Mucosa of stomach (tissue), 1 donor: ENCODE measurements around the gene FFAR4.

Experiments used
- H3K27me3 ChIP-seq: one replicate; pipeline ENCODE4 v1.7.0; 2013; ENCODE audit warnings: mild to moderate bottlenecking, low read length; ENCODE audit not compliant: control insufficient read depth, insufficient read depth
- H3K36me3 ChIP-seq: one replicate; pipeline ENCODE4 v1.7.0; 2013; ENCODE audit warnings: low read length; ENCODE audit not compliant: control insufficient read depth, insufficient read depth
- H3K4me1 ChIP-seq: one replicate; pipeline ENCODE4 v1.7.0; 2013; ENCODE audit warnings: mild to moderate bottlenecking, low read length; ENCODE audit not compliant: control insufficient read depth, insufficient read depth
- H3K4me3 ChIP-seq: one replicate; pipeline ENCODE4 v1.7.0; 2013; ENCODE audit warnings: low read length
- H3K9ac ChIP-seq: one replicate; pipeline ENCODE4 v1.7.0; 2013; ENCODE audit warnings: mild to moderate bottlenecking, low read length, moderate library complexity
- H3K9me3 ChIP-seq: one replicate; pipeline ENCODE4 v1.7.0; 2013; ENCODE audit warnings: mild to moderate bottlenecking, low read length, moderate library complexity; ENCODE audit not compliant: control insufficient read depth
- donor health status: Pancreatic carcinoma.

FFAR4 gene

DNA sequence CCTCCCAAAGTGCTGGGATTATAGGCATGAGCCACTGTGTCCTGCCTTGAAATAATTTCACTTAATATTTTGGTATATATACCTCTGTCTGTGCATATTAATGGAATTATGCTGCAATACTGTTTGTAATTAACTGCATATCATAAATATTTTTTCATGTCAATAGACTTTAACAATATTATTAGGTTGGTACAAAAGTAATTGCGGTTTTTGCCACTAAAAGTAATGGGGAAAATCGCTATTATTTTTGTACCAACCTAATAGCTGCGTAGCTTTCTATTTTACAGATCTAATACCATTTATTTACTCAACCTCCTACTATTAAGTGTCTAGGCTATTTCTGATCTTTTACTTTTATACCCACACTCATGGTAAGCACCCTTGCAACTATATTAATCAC lies 42.0 kb downstream of the FFAR4 start:
- H3K9me3 ChIP-seq = no peaks in the 10 kb centered on the region
- no peak overlapping the region for H3K4me3 ChIP-seq
- no peak overlapping the region for H3K9ac ChIP-seq
- no peaks in the 10 kb centered on the region for H3K27me3 ChIP-seq
- no peaks in the 10 kb centered on the region for H3K36me3 ChIP-seq
- no peaks in the 10 kb centered on the region for H3K4me1 ChIP-seq

DNA sequence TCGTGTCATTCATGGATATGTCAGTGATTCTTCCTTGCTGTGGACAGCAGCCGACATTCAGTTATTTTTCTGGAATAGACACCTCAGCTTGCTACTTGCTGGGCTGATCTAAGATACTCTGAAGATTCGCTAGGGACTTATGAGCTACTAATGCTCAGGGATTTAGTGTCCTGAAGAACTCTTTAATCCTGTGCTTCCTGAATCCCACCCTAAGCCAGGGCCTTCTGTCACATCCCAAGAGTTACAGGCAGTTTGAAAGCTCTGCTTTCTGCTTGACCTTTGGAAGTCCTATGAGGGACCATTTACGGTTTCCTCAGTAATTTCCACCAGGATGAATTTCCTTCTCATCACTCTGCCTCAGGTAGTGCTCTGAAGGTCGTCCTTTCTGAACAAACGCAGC lies 45.8 kb downstream of the FFAR4 start, which contains the start of gene PDE6C:
Gene PDE6C, plus strand, starts transcription at position 227 of the 400 bp plus-strand sequence. CDS start 189 bp downstream, outside the sequence.
- Histone ChIP-seq H3K4me3 (no peak within 1 kb of the TSS), H3K9me3 (no peaks in the 10 kb centered on the region), H3K27me3 (no peaks in the 10 kb centered on the region), H3K4me1 (no peaks in the 10 kb centered on the region), H3K9ac (no peak within 1 kb of the TSS), H3K36me3 (no peaks in the 10 kb centered on the region)

- H3K9ac ChIP-seq = no peak overlapping the region
- H3K27me3 ChIP-seq = no peaks in the 10 kb centered on the region
- H3K9me3 ChIP-seq = no peaks in the 10 kb centered on the region
These were observed 46.7 kb downstream of the FFAR4 start for GRCh38 chr10:93613126-93613525.

DNA sequence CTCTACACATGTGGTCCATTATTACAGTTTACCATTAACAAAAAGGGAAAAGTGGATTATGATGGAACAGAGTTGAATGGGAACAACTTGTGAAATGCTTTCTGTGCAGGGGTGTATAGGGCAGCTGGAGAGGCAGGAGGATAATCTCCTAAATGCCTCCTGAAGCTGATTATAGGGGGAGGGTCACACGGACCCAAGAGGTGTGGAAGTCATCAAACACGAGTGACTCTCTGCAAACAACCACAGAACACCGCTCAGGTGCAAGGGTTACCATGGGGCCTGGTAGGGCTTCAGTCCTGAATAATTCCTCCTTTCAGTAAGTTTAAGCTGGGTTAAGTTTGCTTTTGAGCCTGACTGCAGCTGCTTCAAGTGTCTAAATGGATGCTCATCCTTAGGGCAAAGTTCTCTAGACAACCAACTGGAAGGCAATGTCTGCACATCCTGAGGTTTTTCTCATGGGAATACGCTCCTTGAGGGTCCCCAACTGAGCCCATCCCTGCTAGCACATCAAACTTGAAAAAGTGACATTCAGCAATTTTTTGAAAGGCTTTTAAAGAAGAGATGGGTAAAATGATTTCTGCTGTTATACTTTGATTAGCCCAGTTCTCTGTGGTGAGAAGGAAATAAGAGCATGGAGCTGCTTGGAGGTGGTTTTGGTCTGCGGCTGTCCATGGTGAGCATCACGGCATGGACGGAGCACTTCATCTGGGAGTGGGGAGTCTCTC lies 47.8 kb downstream of the FFAR4 start:
- no peaks in the 10 kb centered on the region for H3K27me3 ChIP-seq
- no peaks in the 10 kb centered on the region for H3K9me3 ChIP-seq
- H3K4me3 ChIP-seq = no peak overlapping the region
- no peak overlapping the region for H3K9ac ChIP-seq
- H3K4me1 ChIP-seq = no peaks in the 10 kb centered on the region
- no peaks in the 10 kb centered on the region for H3K36me3 ChIP-seq

More at GRCh38 chr10:93613126-93613525, 46.7 kb downstream of the FFAR4 start:
- no peaks in the 10 kb centered on the region for H3K4me1 ChIP-seq
- H3K4me3 ChIP-seq = no peak overlapping the region
- no peaks in the 10 kb centered on the region for H3K36me3 ChIP-seq

DNA sequence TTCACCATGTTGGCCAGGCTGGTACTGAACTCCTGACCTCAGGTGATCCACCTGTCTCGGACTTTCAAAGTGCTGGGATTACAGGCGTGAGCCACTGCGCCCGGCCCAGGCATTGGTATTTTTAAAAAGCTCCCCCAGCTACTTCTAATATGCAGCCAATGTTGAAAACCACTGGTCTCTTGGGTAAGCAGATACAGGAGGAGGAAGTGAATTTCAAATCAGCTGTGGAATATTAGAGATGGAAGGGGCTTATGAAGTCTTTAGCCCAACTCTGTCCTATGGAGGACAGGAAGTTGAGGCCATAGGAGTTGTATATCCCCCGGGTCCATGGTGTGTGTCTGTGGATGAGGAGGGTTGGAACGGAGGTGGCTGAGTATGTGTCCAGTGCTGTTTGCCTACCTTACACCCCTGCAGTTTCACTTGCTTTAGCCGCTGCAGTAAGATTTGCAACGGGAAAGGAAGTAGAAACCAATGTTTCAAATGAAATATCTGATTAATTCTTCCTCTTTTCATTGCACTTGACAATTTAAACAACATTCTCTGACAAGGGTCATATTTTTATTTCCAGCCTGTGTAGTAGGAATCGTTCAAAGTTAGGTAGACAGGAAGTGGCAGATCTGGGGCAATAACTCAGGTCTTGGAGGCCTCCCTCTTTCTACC lies 49.2 kb downstream of the FFAR4 start:
- Histone ChIP-seq H3K9ac (no peak overlapping the region), H3K4me1 (no peaks in the 10 kb centered on the region), H3K4me3 (no peak overlapping the region), H3K27me3 (no peaks in the 10 kb centered on the region), H3K36me3 (no peaks in the 10 kb centered on the region), H3K9me3 (no peaks in the 10 kb centered on the region)

- no peaks in the 10 kb centered on the region for H3K4me1 ChIP-seq
- no peaks in the 10 kb centered on the region for H3K9me3 ChIP-seq
- no peaks in the 10 kb centered on the region for H3K27me3 ChIP-seq
- H3K4me3 ChIP-seq = no peak overlapping the region
- H3K36me3 ChIP-seq = no peaks in the 10 kb centered on the region
- H3K9ac ChIP-seq = no peak overlapping the region
These were observed 54.5 kb downstream of the FFAR4 start for GRCh38 chr10:93620925-93621324.

GRCh38 chr10:93622942-93623341 lies 56.5 kb downstream of the FFAR4 start:
- H3K36me3 ChIP-seq = no peaks in the 10 kb centered on the region
- H3K4me3 ChIP-seq = no peak overlapping the region
- no peaks in the 10 kb centered on the region for H3K4me1 ChIP-seq
- no peaks in the 10 kb centered on the region for H3K9me3 ChIP-seq
- no peak overlapping the region for H3K9ac ChIP-seq
- H3K27me3 ChIP-seq = peaks cover 3% of the 10 kb centered on the region

DNA sequence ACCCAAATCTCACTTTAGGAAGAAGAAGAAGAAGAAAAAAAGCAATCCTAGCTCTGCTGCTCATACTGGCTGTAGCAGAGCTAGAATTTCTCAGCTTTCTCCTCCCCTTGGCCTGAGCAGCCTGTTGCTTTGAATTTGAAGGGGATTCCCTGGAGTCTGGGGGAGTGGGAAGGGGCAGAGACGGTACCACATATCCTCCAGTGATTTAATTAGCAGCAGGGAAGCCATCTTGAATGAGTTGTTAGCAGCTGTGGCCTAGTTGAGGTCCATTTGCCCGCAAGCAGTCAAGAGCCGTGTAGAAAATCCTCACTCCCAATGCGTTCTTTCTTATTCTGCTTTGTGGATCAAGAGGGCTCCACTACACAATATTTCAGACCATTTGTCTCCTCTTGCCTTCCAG lies 62.4 kb downstream of the FFAR4 start:
- Histone ChIP-seq H3K4me1 (no peaks in the 10 kb centered on the region), H3K27me3 (peaks cover 3% of the 10 kb centered on the region), H3K4me3 (no peak overlapping the region), H3K36me3 (no peaks in the 10 kb centered on the region), H3K9me3 (no peaks in the 10 kb centered on the region), H3K9ac (no peak overlapping the region)

DNA sequence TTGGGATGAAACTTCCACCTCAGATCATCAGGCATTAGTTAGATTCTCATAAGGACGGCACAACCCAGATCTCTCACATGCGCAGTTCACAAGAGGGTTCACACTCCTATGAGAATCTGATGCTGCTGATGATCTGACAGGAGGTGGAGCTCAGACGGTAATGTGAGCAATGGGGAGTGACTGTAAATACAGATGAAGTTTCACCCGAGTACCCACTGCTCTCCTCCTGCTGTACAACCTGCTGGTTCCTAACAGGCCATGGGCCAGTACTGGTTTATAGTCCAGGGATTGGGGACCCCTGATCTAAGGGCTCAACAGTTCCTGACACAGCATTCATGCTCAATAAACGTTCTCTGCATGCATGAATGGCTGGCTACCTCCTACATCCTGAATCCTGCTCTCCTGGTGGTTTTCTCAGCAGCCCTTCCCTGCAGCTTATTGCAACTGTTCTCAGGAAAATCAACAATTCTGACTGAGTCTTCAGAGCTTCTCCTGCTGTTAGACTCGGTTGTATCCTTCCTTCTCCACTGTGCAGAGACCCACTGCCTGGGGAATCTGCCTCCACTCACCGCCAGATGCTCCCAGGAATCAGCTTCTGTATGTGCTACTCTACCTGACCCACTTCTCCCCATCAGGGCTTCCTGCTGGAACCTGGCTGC lies 63.3 kb downstream of the FFAR4 start:
- Histone ChIP-seq H3K9me3 (no peaks in the 10 kb centered on the region), H3K9ac (no peak overlapping the region), H3K36me3 (no peaks in the 10 kb centered on the region), H3K27me3 (peaks cover 3% of the 10 kb centered on the region), H3K4me3 (no peak overlapping the region), H3K4me1 (no peaks in the 10 kb centered on the region)

GRCh38 chr10:93630625-93631557 lies 64.4 kb downstream of the FFAR4 start:
- Histone ChIP-seq H3K36me3 (no peaks in the 10 kb centered on the region), H3K27me3 (peaks cover 3% of the 10 kb centered on the region), H3K9me3 (no peaks in the 10 kb centered on the region), H3K4me1 (no peaks in the 10 kb centered on the region), H3K4me3 (no peak overlapping the region), H3K9ac (no peak overlapping the region)
